Parathyroid adenoma (tissue), 2 donors: ENCODE results near the gene GLP1R.

Source experiments
- H2AFZ ChIP-seq: fragments of 300-600 bp; sonication (generic); one replicate; pipeline ENCODE4 v1.7.0; 2017; ENCODE audit warnings: antibody characterized with exemption, mild to moderate bottlenecking
- H3K27ac ChIP-seq: fragments of 300-600 bp; sonication (generic); one replicate; pipeline ENCODE4 v1.7.0; 2017
- H3K27me3 ChIP-seq: fragments of 300-600 bp; sonication (generic); one replicate; pipeline ENCODE4 v1.7.0; 2017; ENCODE audit warnings: low read length; ENCODE audit not compliant: control insufficient read depth, insufficient read depth
- H3K36me3 ChIP-seq: fragments of 300-600 bp; sonication (generic); one replicate; pipeline ENCODE4 v1.7.0; 2017; ENCODE audit warnings: low read length; ENCODE audit not compliant: control insufficient read depth, insufficient read depth
- H3K4me1 ChIP-seq: fragments of 300-600 bp; sonication (generic); one replicate; pipeline ENCODE4 v1.7.0; 2017; ENCODE audit warnings: control low read depth
- H3K4me2 ChIP-seq: fragments of 300-600 bp; sonication (generic); one replicate; pipeline ENCODE4 v1.7.0; 2017; ENCODE audit warnings: low read length
- H3K4me3 ChIP-seq: fragments of 300-600 bp; sonication (generic); one replicate; pipeline ENCODE4 v1.7.0; 2017; ENCODE audit warnings: low read depth, low read length
- H3K79me2 ChIP-seq: fragments of 300-600 bp; sonication (generic); one replicate; pipeline ENCODE4 v1.7.0; 2017; ENCODE audit warnings: control low read depth
- H3K9ac ChIP-seq: fragments of 300-600 bp; sonication (generic); one replicate; pipeline ENCODE4 v1.7.0; 2017; ENCODE audit warnings: mild to moderate bottlenecking
- H3K9me3 ChIP-seq: fragments of 300-600 bp; sonication (generic); one replicate; pipeline ENCODE4 v1.7.0; 2017; ENCODE audit warnings: low read length; ENCODE audit not compliant: control insufficient read depth
- TF ChIP-seq, protein P1 (sequence below): fragments of 300-600 bp; sonication (generic); IDR thresholded peaks from one replicate; pipeline ENCODE4 v1.7.0; 2017; ENCODE audit warnings: antibody characterized with exemption, mild to moderate bottlenecking
- donor health status: primary hyperparathyroidism.

GLP1R gene

GRCh38 chr6:39114704-39115599 lies 66.4 kb downstream of the GLP1R start, which contains the start of gene SAYSD1:
Gene SAYSD1, minus strand, starts transcription at chr6:39115186. Its CDS starts 97 bp downstream, at chr6:39115089.
- H3K27me3 ChIP-seq, result no peaks in the 10 kb centered on the region
- TF ChIP-seq, protein P1, sequence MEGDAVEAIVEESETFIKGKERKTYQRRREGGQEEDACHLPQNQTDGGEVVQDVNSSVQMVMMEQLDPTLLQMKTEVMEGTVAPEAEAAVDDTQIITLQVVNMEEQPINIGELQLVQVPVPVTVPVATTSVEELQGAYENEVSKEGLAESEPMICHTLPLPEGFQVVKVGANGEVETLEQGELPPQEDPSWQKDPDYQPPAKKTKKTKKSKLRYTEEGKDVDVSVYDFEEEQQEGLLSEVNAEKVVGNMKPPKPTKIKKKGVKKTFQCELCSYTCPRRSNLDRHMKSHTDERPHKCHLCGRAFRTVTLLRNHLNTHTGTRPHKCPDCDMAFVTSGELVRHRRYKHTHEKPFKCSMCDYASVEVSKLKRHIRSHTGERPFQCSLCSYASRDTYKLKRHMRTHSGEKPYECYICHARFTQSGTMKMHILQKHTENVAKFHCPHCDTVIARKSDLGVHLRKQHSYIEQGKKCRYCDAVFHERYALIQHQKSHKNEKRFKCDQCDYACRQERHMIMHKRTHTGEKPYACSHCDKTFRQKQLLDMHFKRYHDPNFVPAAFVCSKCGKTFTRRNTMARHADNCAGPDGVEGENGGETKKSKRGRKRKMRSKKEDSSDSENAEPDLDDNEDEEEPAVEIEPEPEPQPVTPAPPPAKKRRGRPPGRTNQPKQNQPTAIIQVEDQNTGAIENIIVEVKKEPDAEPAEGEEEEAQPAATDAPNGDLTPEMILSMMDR, result no peak
- peak within 1 kb of the TSS; percentile 81 for H3K4me3 ChIP-seq
- H2AFZ ChIP-seq, result peak within 1 kb of the TSS; percentile 99
- peak within 1 kb of the TSS; percentile 95 for H3K27ac ChIP-seq
- H3K4me1 ChIP-seq, result peaks cover 13% of the 10 kb centered on the region
- H3K9me3 ChIP-seq, result no peaks in the 10 kb centered on the region
- H3K36me3 ChIP-seq, result no peaks in the 10 kb centered on the region
- peaks cover under 1% of the 10 kb centered on the region for H3K79me2 ChIP-seq
- H3K4me2 ChIP-seq, result peak within 1 kb of the TSS; percentile 76
- H3K9ac ChIP-seq, result peak within 1 kb of the TSS; percentile 94

DNA sequence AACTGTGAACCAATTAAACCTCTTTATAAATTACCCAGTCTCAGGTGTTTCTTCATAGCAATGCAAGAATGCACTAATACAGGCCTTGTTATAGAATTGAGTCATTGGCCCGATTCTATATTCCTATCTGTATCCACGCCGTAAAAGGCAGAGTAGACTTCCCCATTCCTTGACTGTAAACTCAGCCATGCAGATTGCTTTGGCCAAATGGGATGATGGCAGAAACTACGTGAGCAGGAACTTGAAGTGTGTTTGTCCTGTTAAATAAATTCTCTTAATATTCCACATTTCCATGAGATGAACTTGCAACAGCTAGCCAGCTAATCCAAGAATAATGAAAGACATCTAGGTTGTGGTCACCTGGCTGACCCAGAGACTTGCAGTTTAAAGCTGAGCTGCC lies 70.3 kb downstream of the GLP1R start:
- Histone ChIP-seq H3K9ac (no peak overlapping the region), H3K4me1 (peaks cover 10% of the 10 kb centered on the region)
- TF ChIP-seq, protein P1, result no peak

GRCh38 chr6:39124114-39124513 lies 75.5 kb downstream of the GLP1R start:
- Histone ChIP-seq H3K27me3 (no peaks in the 10 kb centered on the region), H3K9ac (no peak overlapping the region), H3K4me3 (no peak overlapping the region), H3K79me2 (no peaks in the 10 kb centered on the region), H3K4me2 (no peak overlapping the region), H3K36me3 (no peaks in the 10 kb centered on the region), H3K9me3 (no peaks in the 10 kb centered on the region), H2AFZ (no peak overlapping the region), H3K27ac (no peak overlapping the region), H3K4me1 (no peaks in the 10 kb centered on the region)
- TF ChIP-seq, protein P1, result no peak

More for the DNA sequence above, 70.3 kb downstream of the GLP1R start:
- H3K79me2 ChIP-seq, result no peaks in the 10 kb centered on the region
- H3K9me3 ChIP-seq, result no peaks in the 10 kb centered on the region
- no peak overlapping the region for H3K4me2 ChIP-seq
- H3K36me3 ChIP-seq, result no peaks in the 10 kb centered on the region
- H3K27ac ChIP-seq, result no peak overlapping the region
- no peak overlapping the region for H3K4me3 ChIP-seq
- H2AFZ ChIP-seq, result no peak overlapping the region
- H3K27me3 ChIP-seq, result no peaks in the 10 kb centered on the region

GRCh38 chr6:39128106-39128505 lies 79.5 kb downstream of the GLP1R start:
- no peaks in the 10 kb centered on the region for H3K36me3 ChIP-seq
- H2AFZ ChIP-seq, result no peak overlapping the region
- no peaks in the 10 kb centered on the region for H3K79me2 ChIP-seq
- H3K27ac ChIP-seq, result no peak overlapping the region
- H3K4me1 ChIP-seq, result no peaks in the 10 kb centered on the region
- no peak overlapping the region for H3K9ac ChIP-seq
- no peaks in the 10 kb centered on the region for H3K9me3 ChIP-seq
- H3K4me2 ChIP-seq, result no peak overlapping the region
- no peak overlapping the region for H3K4me3 ChIP-seq
- H3K27me3 ChIP-seq, result no peaks in the 10 kb centered on the region
- TF ChIP-seq, protein P1, result no peak
